Progenitor cell of endocrine pancreas (in vitro differentiated cells): Measurements from ENCODE around the gene SUPT20H. TPM values are rescaled to one million over a fixed set of nuclear protein-coding genes. Genes with fewer than 3 reads are reported as not detected.

Experiments
- DNase-seq: peaks from one replicate; pipeline ENCODE4 v3.0.0; 2021; ENCODE audit warnings: low spot score; ENCODE audit not compliant: unreplicated experiment
- H3K27ac Mint-ChIP-seq: 2 replicates; pipeline ENCODE4 v1.8.0; 2021; ENCODE audit warnings: mild to moderate bottlenecking, moderate library complexity, mixed read lengths
- H3K27me3 Mint-ChIP-seq: 2 replicates; pipeline ENCODE4 v1.8.0; 2021; ENCODE audit warnings: mixed read lengths
- H3K36me3 Mint-ChIP-seq: 2 replicates; pipeline ENCODE4 v1.8.0; 2022; ENCODE audit warnings: mixed read lengths; ENCODE audit not compliant: insufficient read depth
- H3K4me1 Mint-ChIP-seq: 2 replicates; pipeline ENCODE4 v1.8.0; 2021; ENCODE audit warnings: low read depth, mixed read lengths
- H3K4me3 Mint-ChIP-seq: 2 replicates; pipeline ENCODE4 v1.8.0; 2021; ENCODE audit warnings: low read depth, mild to moderate bottlenecking, moderate library complexity, mixed read lengths
- H3K9me3 Mint-ChIP-seq: 2 replicates; pipeline ENCODE4 v1.8.0; 2021; ENCODE audit warnings: low read depth, mixed read lengths
- total RNA-seq: library from RNA; stranded (reverse); gene quantifications from 2 replicates; pipeline ENCODE4 v1.2.1, GENCODE V29; 2021
- TF ChIP-seq, protein P1 (sequence below): fragments of 200-600 bp; sonication (generic); IDR thresholded peaks from one replicate; pipeline ENCODE4 v1.5.0; 2021; ENCODE audit warnings: antibody characterized with exemption, mild to moderate bottlenecking; ENCODE audit not compliant: unreplicated experiment

Gene SUPT20H
- total RNA-seq, 1 donor from 2014 or later: 116 TPM

DNA sequence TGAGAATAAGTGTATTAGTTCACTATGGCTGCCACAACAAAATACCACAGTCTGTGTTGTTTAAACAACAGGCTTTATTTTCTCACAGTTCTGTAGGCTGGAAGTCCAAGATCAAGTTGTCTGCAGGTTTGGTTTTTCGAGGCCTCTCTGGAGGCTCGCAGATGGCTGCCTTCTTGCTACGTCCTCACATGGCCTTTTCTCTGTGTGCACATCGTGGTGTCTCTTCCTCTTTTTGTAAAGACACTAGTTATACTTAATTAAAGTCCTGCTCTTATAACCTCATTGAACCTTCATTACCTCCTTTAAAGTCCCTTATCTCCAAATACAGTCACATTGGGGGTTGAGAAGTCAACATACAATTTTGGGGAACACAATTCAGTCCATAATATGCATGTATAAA, 35.4 kb upstream of the SUPT20H start:
- Mint-ChIP-seq H3K4me3 (no peak overlapping the region), H3K36me3 (no peaks in the 10 kb centered on the region), H3K9me3 (no peaks in the 10 kb centered on the region), H3K27ac (no peak overlapping the region), H3K4me1 (peaks cover 2% of the 10 kb centered on the region), H3K27me3 (peaks cover 2% of the 10 kb centered on the region)
- TF ChIP-seq, protein P1, sequence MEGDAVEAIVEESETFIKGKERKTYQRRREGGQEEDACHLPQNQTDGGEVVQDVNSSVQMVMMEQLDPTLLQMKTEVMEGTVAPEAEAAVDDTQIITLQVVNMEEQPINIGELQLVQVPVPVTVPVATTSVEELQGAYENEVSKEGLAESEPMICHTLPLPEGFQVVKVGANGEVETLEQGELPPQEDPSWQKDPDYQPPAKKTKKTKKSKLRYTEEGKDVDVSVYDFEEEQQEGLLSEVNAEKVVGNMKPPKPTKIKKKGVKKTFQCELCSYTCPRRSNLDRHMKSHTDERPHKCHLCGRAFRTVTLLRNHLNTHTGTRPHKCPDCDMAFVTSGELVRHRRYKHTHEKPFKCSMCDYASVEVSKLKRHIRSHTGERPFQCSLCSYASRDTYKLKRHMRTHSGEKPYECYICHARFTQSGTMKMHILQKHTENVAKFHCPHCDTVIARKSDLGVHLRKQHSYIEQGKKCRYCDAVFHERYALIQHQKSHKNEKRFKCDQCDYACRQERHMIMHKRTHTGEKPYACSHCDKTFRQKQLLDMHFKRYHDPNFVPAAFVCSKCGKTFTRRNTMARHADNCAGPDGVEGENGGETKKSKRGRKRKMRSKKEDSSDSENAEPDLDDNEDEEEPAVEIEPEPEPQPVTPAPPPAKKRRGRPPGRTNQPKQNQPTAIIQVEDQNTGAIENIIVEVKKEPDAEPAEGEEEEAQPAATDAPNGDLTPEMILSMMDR: no peak
- no peak for DNase-seq

- Mint-ChIP-seq H3K27me3 (peaks cover 2% of the 10 kb centered on the region), H3K4me1 (peaks cover 2% of the 10 kb centered on the region)
- no peak for DNase-seq
These were observed 34.6 kb upstream of the SUPT20H start for GRCh38 chr13:37094099-37094498.

GRCh38 chr13:37091835-37092234, 32.3 kb upstream of the SUPT20H start:
- H3K36me3 Mint-ChIP-seq: no peaks in the 10 kb centered on the region

More at GRCh38 chr13:37094099-37094498, 34.6 kb upstream of the SUPT20H start:
- Mint-ChIP-seq H3K9me3 (no peaks in the 10 kb centered on the region), H3K4me3 (no peak overlapping the region), H3K36me3 (no peaks in the 10 kb centered on the region), H3K27ac (no peak overlapping the region)
- TF ChIP-seq, protein P1: no peak

GRCh38 chr13:37090912-37091311, 31.4 kb upstream of the SUPT20H start:
- Mint-ChIP-seq H3K4me3 (no peak overlapping the region), H3K9me3 (no peaks in the 10 kb centered on the region), H3K27ac (no peak overlapping the region), H3K27me3 (no peaks in the 10 kb centered on the region), H3K4me1 (peaks cover 2% of the 10 kb centered on the region), H3K36me3 (no peaks in the 10 kb centered on the region)
- TF ChIP-seq, protein P1: no peak
- DNase-seq: no peak

More at GRCh38 chr13:37091835-37092234, 32.3 kb upstream of the SUPT20H start:
- peaks cover 2% of the 10 kb centered on the region for H3K4me1 Mint-ChIP-seq
- H3K4me3 Mint-ChIP-seq: no peak overlapping the region
- no peaks in the 10 kb centered on the region for H3K9me3 Mint-ChIP-seq
- DNase-seq: no peak
- no peaks in the 10 kb centered on the region for H3K27me3 Mint-ChIP-seq
- H3K27ac Mint-ChIP-seq: no peak overlapping the region
- TF ChIP-seq, protein P1: no peak

- H3K4me1 Mint-ChIP-seq: peaks cover 2% of the 10 kb centered on the region
- no peak for DNase-seq
- no peak overlapping the region for H3K27ac Mint-ChIP-seq
- no peak overlapping the region for H3K4me3 Mint-ChIP-seq
- no peaks in the 10 kb centered on the region for H3K9me3 Mint-ChIP-seq
- no peaks in the 10 kb centered on the region for H3K27me3 Mint-ChIP-seq
- H3K36me3 Mint-ChIP-seq: no peaks in the 10 kb centered on the region
- TF ChIP-seq, protein P1: no peak
These were observed 30.0 kb upstream of the SUPT20H start for GRCh38 chr13:37089495-37089894.
